Hematopoietic multipotent progenitor cell treated with erythropoietin and hydrocortisone succinate and interleukin-3 and kit ligand, for 4 days (in vitro differentiated cells): ENCODE data around the gene BCAS4.
A peak's percentile ranks its signal among the peaks of the same experiment; 100 is the strongest.
"Not testable (repeated sequence)": the region's sequence is repeated elsewhere in the genome, so short reads cannot be mapped to it uniquely, and the experiment has no call there.

Source experiments
- DNase-seq: peaks from one replicate; pipeline ENCODE4 v3.0.0-alpha.2; 2015

Gene BCAS4

GRCh38 chr20:50800986-50801746, 6.3 kb downstream of the BCAS4 start:
- not testable (repeated sequence) for DNase-seq

GRCh38 chr20:50801747-50802125, 6.9 kb downstream of the BCAS4 start:
- no peak for DNase-seq

- no peak for DNase-seq
Observed at GRCh38 chr20:50802289-50802688, 7.4 kb downstream of the BCAS4 start.

GRCh38 chr20:50804437-50805348, 9.8 kb downstream of the BCAS4 start:
- DNase-seq = peak; percentile 51

- no peak for DNase-seq
Observed at GRCh38 chr20:50805349-50805684, 10.5 kb downstream of the BCAS4 start.

- DNase-seq = no peak
Observed at GRCh38 chr20:50806126-50806768, 11.4 kb downstream of the BCAS4 start.

- no peak for DNase-seq
Observed at GRCh38 chr20:50810063-50810462, 15.2 kb downstream of the BCAS4 start.

GRCh38 chr20:50810842-50811241, 16.0 kb downstream of the BCAS4 start:
- no peak for DNase-seq

GRCh38 chr20:50813101-50813643, 18.3 kb downstream of the BCAS4 start:
- no peak for DNase-seq

GRCh38 chr20:50813801-50814200, 18.9 kb downstream of the BCAS4 start:
- no peak for DNase-seq

GRCh38 chr20:50814438-50815161, 19.7 kb downstream of the BCAS4 start:
- peak; percentile 28 for DNase-seq

- no peak for DNase-seq
Observed at GRCh38 chr20:50815162-50815989, 20.5 kb downstream of the BCAS4 start.

GRCh38 chr20:50817776-50818172, 22.9 kb downstream of the BCAS4 start:
- no peak for DNase-seq

GRCh38 chr20:50819349-50819748, 24.5 kb downstream of the BCAS4 start:
- no peak for DNase-seq

GRCh38 chr20:50820515-50821256, 25.8 kb downstream of the BCAS4 start:
- peak; percentile 28 for DNase-seq

GRCh38 chr20:50821257-50821921, 26.5 kb downstream of the BCAS4 start:
- DNase-seq = no peak

- no peak for DNase-seq
Observed at GRCh38 chr20:50821994-50822393, 27.1 kb downstream of the BCAS4 start.

- no peak for DNase-seq
Observed at GRCh38 chr20:50823319-50823718, 28.5 kb downstream of the BCAS4 start.

GRCh38 chr20:50824137-50824536, 29.3 kb downstream of the BCAS4 start:
- DNase-seq = no peak

GRCh38 chr20:50826121-50826520, 31.3 kb downstream of the BCAS4 start:
- no peak for DNase-seq
